ACC112 (cell line): ENCODE data around the gene ABCC11.

Experiments used
- H2AFZ ChIP-seq: fragments of 200-600 bp; sonication (generic); one replicate; pipeline ENCODE4 v1.6.0; 2017; ENCODE audit warnings: antibody characterized with exemption, low read length; ENCODE audit not compliant: unreplicated experiment
- H3K27ac ChIP-seq: fragments of 200-600 bp; sonication (generic); 2 replicates; pipeline ENCODE4 v1.5.1; 2014; ENCODE audit warnings: low read depth, mild to moderate bottlenecking, antibody characterized with exemption, low read length, moderate library complexity
- H3K27me3 ChIP-seq: fragments of 200-600 bp; sonication (generic); 2 replicates; pipeline ENCODE4 v1.6.1; 2014; ENCODE audit warnings: mild to moderate bottlenecking, antibody characterized with exemption, low read length, moderate library complexity, mixed read lengths; ENCODE audit not compliant: insufficient read depth
- H3K36me3 ChIP-seq: fragments of 200-600 bp; sonication (generic); 2 replicates; pipeline ENCODE4 v1.6.1; 2016; ENCODE audit warnings: mild to moderate bottlenecking, antibody characterized with exemption, low read length, moderate library complexity, mixed read lengths; ENCODE audit not compliant: insufficient read depth
- H3K4me1 ChIP-seq: fragments of 200-600 bp; sonication (generic); one replicate; pipeline ENCODE4 v1.6.1; 2016; ENCODE audit warnings: low read length, mixed read lengths; ENCODE audit not compliant: insufficient read depth, unreplicated experiment, control insufficient read depth
- H3K4me3 ChIP-seq: fragments of 200-600 bp; sonication (generic); 2 replicates; pipeline ENCODE4 v1.5.1; 2014; ENCODE audit warnings: mild to moderate bottlenecking, low read depth, low read length
- H3K79me2 ChIP-seq: fragments of 200-600 bp; sonication (generic); one replicate; pipeline ENCODE4 v1.6.0; 2016; ENCODE audit warnings: low read length; ENCODE audit not compliant: control insufficient read depth, unreplicated experiment, insufficient read depth

ABCC11 gene

DNA sequence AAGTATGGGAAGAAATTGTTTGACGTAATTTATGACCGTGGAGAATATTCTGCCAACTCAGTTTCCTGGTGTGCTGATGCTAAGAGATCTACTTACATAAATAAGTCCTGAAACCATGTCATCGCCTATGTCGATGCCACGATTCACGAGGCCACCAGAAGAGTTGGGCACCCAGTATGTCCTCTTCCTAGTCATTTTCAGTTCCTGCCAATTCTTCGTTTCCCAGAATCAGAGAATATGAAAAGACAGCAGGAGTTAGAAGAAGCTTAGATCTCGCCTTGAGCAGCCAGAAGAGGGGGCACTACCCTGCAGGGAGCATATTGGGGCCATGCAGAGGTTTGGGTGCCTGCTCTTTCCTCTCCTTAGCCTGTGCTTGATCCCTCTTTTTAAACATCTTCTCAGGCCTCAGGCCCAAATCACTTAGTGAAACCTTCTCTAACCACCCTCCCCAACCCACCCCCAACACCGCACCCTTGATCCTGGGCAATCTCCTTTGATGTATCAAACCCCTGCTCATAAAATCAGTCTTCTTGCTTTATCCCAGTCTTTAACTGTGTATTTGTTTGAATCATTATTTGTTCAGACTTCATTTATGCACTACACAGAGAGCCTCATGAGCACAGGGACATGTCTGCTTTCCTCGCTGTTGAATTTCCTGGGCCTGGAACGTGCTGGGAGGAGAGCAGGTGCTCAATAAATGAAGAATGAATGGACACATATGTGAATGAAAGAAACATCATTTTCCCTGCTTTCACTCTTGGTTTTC, 15.4 kb downstream of the ABCC11 start:
- H3K27ac ChIP-seq: no peak overlapping the region
- H3K27me3 ChIP-seq: no peaks in the 10 kb centered on the region
- H3K36me3 ChIP-seq: no peaks in the 10 kb centered on the region
- H3K4me3 ChIP-seq: no peak overlapping the region
- H2AFZ ChIP-seq: no peak overlapping the region
- peaks cover 4% of the 10 kb centered on the region for H3K4me1 ChIP-seq
- no peaks in the 10 kb centered on the region for H3K79me2 ChIP-seq

DNA sequence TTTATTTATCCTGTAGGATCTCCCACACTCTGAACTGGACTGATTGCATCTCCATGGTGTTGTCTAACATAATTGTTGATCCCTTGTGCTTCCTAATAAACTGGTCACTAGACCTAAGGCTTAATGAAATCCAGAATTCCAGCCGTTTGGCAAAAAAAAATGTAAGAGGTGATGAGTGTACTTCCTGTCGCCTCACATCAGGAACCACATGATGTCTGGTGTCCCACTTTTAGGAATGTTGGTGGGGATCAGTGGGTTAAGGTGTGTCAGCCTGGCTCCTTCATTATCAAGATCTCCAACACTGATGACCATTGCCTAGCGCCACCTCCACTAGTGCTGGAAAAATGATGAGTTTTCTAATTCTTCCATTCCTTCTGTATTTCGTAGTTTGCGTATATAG, 21.9 kb downstream of the ABCC11 start:
- H3K79me2 ChIP-seq: no peaks in the 10 kb centered on the region
- H2AFZ ChIP-seq: no peak overlapping the region
- H3K27me3 ChIP-seq: no peaks in the 10 kb centered on the region
- H3K4me1 ChIP-seq: peaks cover 5% of the 10 kb centered on the region
- H3K27ac ChIP-seq: no peak overlapping the region
- no peak overlapping the region for H3K4me3 ChIP-seq
- H3K36me3 ChIP-seq: no peaks in the 10 kb centered on the region

DNA sequence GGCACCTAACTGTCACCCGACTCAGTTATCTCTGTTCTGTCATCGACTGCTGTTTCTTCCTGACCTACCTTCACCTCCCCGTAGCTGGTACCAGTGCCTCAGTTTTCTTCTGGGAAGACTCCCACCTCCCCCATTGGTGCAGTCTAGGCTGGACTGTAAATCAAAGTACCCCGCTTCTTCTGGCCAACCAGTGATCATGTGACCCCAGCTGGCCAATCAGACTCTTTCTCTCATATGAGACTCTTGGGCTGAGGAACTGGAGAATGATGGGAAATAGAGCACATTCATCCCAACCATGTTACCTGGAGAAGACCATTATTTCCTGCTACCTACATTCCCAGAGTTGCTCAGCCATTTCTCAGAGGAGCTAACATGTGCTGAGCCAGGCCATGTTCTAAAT, 23.8 kb downstream of the ABCC11 start:
- Histone ChIP-seq H3K27ac (no peak overlapping the region), H3K36me3 (no peaks in the 10 kb centered on the region), H3K4me3 (no peak overlapping the region), H3K4me1 (peaks cover 5% of the 10 kb centered on the region), H3K79me2 (no peaks in the 10 kb centered on the region), H3K27me3 (no peaks in the 10 kb centered on the region), H2AFZ (no peak overlapping the region)

DNA sequence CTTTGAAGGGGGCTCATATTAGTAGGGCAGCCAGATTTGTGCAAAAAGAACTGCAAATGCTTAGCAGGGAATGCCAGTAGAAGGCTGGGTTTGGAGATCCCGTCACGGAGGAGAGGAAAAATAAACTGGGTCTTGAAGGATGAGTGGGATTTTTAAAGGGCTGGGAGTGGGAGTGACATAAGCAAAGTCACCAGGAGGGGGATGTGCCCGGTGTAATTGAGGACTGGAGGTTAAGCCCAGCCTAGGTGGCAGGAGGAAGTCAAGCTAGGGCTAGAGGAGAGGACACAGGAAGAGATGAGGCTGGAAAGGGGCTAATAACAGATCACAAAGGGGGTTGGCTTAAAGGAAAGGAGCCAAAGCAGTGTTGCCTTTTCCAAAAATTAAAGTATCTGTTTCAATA, 26.4 kb downstream of the ABCC11 start:
- Histone ChIP-seq H3K36me3 (no peaks in the 10 kb centered on the region), H2AFZ (no peak overlapping the region)

DNA sequence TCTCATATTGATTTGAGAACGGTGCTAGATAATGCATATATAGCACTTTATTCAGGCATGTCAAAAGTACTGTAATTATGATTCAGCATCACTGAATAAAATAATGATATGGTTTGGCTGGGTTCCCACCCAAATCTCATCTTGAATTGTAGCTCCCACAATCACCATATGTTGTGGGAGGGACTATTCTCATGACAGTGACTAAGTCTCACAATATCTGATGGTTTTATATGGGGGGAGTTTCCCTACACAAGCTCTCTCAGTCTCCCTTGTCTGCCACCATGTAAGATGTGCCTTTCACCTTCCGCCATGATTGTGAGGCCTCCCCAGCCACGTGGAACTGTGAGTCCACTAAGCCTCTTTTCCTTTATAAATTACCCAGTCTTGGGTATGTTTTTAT, 28.9 kb downstream of the ABCC11 start:
- no peaks in the 10 kb centered on the region for H3K4me1 ChIP-seq
- H3K27ac ChIP-seq: no peak overlapping the region
- H3K4me3 ChIP-seq: no peak overlapping the region
- H2AFZ ChIP-seq: no peak overlapping the region
- no peaks in the 10 kb centered on the region for H3K79me2 ChIP-seq
- H3K27me3 ChIP-seq: peaks cover 30% of the 10 kb centered on the region
- H3K36me3 ChIP-seq: no peaks in the 10 kb centered on the region

More for the DNA sequence above, 26.4 kb downstream of the ABCC11 start:
- Histone ChIP-seq H3K79me2 (no peaks in the 10 kb centered on the region), H3K27me3 (peaks cover 6% of the 10 kb centered on the region; the same call in 1 of the 2 replicates), H3K4me3 (no peak overlapping the region), H3K27ac (no peak overlapping the region), H3K4me1 (peaks cover 5% of the 10 kb centered on the region)

DNA sequence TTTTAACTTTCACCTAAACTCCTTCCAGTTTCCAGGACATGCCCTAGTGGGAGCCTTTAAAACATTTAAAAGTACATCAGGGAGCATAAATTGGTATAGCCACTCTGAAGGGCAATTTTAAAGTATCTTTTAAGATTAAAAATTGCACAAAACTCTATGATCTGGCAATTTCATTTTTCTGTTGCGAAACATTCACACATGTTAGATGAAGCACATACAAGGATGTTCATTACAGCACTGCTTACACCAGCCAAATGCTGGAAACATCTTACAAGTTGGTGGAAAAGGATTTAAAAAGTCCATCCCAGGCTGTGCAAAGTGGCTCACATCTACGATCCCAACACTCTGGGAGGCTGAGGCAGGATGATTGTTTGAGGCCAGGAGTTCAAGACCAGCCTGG, 29.6 kb downstream of the ABCC11 start:
- no peaks in the 10 kb centered on the region for H3K36me3 ChIP-seq
- no peak overlapping the region for H3K4me3 ChIP-seq
- no peaks in the 10 kb centered on the region for H3K79me2 ChIP-seq
- H2AFZ ChIP-seq: no peak overlapping the region
- peaks cover 31% of the 10 kb centered on the region for H3K27me3 ChIP-seq
- no peaks in the 10 kb centered on the region for H3K4me1 ChIP-seq
- H3K27ac ChIP-seq: no peak overlapping the region

DNA sequence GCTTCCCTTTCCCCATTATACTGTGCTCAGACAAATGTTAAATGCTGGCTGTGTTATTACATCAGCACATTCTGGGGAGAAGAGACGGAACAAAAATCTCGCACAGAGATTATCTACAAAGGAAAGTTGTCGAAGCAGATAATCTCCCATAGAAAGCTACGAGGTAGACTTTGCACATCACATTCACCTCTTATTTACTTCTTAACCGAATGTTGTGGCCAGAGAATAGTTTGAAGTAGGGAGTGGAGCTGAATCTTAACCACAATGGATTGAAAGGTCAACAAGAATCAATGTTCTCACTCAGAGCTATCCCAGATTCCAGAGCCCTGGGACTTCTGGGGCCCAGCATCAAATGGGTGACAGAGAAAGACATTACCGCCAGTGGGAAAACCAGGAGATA, 31.6 kb downstream of the ABCC11 start:
- H3K4me1 ChIP-seq: no peaks in the 10 kb centered on the region
- H3K4me3 ChIP-seq: no peak overlapping the region
- no peaks in the 10 kb centered on the region for H3K79me2 ChIP-seq
- no peak overlapping the region for H2AFZ ChIP-seq
- peaks cover 31% of the 10 kb centered on the region for H3K27me3 ChIP-seq
- H3K36me3 ChIP-seq: no peaks in the 10 kb centered on the region
- no peak overlapping the region for H3K27ac ChIP-seq

DNA sequence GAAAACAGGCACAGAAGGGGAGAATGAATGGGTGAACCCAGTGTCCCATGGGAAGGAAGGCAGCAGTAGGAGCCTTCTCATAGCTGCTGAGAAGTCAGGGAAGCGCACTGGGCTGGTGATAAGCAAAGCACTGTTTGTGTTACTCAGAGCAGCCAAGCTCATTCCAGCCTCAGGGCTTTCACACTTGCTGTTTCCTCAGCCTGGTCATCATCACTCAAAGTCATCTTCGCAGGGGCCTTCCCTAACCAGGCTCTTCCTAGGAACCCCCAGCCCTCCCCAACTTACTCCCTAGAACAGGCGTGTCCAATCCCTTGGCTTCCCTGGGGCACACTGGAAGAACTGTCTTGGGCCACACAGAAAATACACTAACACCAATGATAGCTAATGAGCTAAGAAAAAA, 35.3 kb downstream of the ABCC11 start:
- Histone ChIP-seq H3K79me2 (no peaks in the 10 kb centered on the region), H3K27ac (no peak overlapping the region), H3K36me3 (no peaks in the 10 kb centered on the region), H3K4me3 (no peak overlapping the region), H3K4me1 (no peaks in the 10 kb centered on the region), H2AFZ (no peak overlapping the region), H3K27me3 (peaks cover 46% of the 10 kb centered on the region)

DNA sequence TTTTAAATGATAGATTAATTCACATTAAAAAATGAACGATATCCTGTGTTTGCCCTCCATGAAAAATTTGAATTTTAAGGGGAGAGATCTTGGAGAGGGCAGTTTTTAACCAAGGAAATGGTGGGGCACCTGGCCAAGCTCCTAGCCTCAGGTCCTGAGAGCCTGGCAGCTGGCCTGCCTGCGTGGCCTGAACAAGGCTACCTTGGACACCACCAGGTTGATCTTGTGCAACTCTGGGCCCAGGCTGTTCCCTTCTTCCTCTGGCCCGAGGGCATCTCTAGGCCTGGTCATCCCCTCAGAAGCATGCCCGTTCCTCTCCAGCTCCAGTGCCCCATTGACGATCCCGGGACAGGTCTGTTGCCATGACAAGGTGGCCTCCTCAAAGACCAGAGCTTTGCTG, 36.6 kb downstream of the ABCC11 start:
- H3K4me3 ChIP-seq: no peak overlapping the region
- no peaks in the 10 kb centered on the region for H3K36me3 ChIP-seq
- no peaks in the 10 kb centered on the region for H3K79me2 ChIP-seq

DNA sequence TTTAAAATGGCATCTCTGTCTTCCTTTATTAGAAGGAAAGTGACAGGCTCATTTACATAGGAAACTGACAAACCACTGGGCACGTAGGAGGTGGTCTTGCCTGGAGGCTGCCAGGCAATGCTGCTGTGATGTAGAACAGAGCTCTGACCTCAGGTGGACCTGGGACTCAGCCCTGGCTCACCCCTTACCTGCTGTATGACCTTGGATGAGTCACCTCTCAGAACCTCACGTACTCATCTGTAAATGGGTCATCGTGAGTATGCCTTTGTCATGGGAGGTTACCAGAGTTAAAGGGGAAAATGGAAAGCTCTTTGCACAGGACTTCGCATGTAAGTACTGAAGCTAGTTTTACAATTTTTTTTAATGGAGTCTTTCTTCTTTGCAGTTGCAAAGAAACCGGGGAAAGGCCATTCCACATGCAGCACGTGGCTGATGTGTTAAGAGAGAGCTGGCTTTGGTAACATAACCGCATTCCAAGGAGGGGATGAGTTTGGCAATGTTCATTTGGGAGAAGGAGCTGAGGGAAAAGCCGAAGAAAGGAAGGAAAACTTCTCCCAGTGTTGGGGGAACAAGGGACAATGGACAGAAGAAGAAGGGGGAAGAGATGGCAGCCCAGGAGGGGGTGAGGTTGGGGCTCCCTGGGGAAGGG, 40.6 kb downstream of the ABCC11 start:
- no peaks in the 10 kb centered on the region for H3K36me3 ChIP-seq
- H3K27ac ChIP-seq: no peak overlapping the region

More for the DNA sequence above, 36.6 kb downstream of the ABCC11 start:
- peaks cover 38% of the 10 kb centered on the region for H3K27me3 ChIP-seq
- H3K27ac ChIP-seq: no peak overlapping the region
- no peaks in the 10 kb centered on the region for H3K4me1 ChIP-seq
- H2AFZ ChIP-seq: no peak overlapping the region

DNA sequence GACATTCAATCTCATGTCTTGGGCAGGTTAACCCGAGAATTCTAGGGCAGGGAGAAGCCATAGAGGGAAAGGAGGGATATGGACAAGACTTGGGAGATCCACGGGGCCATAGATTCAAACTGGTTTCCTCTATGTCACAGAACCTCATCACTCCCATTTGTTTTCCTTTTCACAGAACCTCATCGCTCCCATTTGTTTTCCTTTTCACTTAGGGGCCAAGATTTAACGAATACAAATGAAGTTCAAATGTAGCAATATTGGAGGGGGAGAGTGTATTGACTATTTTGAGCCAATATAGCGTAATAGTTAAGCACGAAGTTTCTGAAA, 42.6 kb downstream of the ABCC11 start:
- no peak overlapping the region for H3K27ac ChIP-seq
- no peaks in the 10 kb centered on the region for H3K79me2 ChIP-seq
- H2AFZ ChIP-seq: no peak overlapping the region
- H3K27me3 ChIP-seq: peaks cover 20% of the 10 kb centered on the region
- no peaks in the 10 kb centered on the region for H3K36me3 ChIP-seq
- H3K4me1 ChIP-seq: no peaks in the 10 kb centered on the region
- H3K4me3 ChIP-seq: no peak overlapping the region

More for the DNA sequence above, 40.6 kb downstream of the ABCC11 start:
- no peaks in the 10 kb centered on the region for H3K4me1 ChIP-seq
- peaks cover 15% of the 10 kb centered on the region for H3K27me3 ChIP-seq
- H3K4me3 ChIP-seq: no peak overlapping the region
- no peaks in the 10 kb centered on the region for H3K79me2 ChIP-seq
- no peak overlapping the region for H2AFZ ChIP-seq
